ENCODE measurements around the gene TAOK3. TPM values are rescaled to one million over a fixed set of nuclear protein-coding genes. Genes with fewer than 3 reads are reported as not detected.

Gene TAOK3
- total and polyA plus RNA-seq, 4 donors: 19.9 to 54.5 (median 37.7) TPM

- no peak overlapping the region for H3K4me3 ChIP-seq
Observed at GRCh38 chr12:118102070-118102469, 270.6 kb downstream of the TAOK3 start.

GRCh38 chr12:118101051-118101450 lies 271.7 kb downstream of the TAOK3 start:
- H3K4me3 ChIP-seq: no peak overlapping the region
- no peaks in the 10 kb centered on the region for H3K27me3 ChIP-seq (ENCODE audit: control insufficient read depth in 3 of 3, insufficient read depth in 3 of 3, low read length in 2 of 3)
- TF ChIP-seq, protein P1, sequence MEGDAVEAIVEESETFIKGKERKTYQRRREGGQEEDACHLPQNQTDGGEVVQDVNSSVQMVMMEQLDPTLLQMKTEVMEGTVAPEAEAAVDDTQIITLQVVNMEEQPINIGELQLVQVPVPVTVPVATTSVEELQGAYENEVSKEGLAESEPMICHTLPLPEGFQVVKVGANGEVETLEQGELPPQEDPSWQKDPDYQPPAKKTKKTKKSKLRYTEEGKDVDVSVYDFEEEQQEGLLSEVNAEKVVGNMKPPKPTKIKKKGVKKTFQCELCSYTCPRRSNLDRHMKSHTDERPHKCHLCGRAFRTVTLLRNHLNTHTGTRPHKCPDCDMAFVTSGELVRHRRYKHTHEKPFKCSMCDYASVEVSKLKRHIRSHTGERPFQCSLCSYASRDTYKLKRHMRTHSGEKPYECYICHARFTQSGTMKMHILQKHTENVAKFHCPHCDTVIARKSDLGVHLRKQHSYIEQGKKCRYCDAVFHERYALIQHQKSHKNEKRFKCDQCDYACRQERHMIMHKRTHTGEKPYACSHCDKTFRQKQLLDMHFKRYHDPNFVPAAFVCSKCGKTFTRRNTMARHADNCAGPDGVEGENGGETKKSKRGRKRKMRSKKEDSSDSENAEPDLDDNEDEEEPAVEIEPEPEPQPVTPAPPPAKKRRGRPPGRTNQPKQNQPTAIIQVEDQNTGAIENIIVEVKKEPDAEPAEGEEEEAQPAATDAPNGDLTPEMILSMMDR (IDR thresholded peaks at IDR 0.05; ENCODE audit: control extremely low read depth, extremely low read depth): no peak
- no peak for ATAC-seq (ENCODE audit: insufficient read depth, low FRiP score)
- no peak for DNase-seq
- H3K9me3 ChIP-seq (ENCODE audit: control insufficient read depth in 4 of 4, insufficient read depth in 3 of 4, low read length in 3 of 4): no peaks in the 10 kb centered on the region
- H3K36me3 ChIP-seq (ENCODE audit: control insufficient read depth in 4 of 4, insufficient read depth in 4 of 4, low read length in 4 of 4): no peaks in the 10 kb centered on the region
- WGBS, 2 donors: 94 to 97% methylated on average over 3 of the region's 3 CpGs
- H3K9ac ChIP-seq (ENCODE audit: insufficient read depth in 1 of 2, low read length in 2 of 2): no peak overlapping the region
- peaks cover 0 to 7% (median 0%) of the 10 kb centered on the region in 5 donors for H3K4me1 ChIP-seq (ENCODE audit: control insufficient read depth in 5 of 5, insufficient read depth in 5 of 5, low read length in 5 of 5)
- no peak overlapping the region for H3K27ac ChIP-seq (ENCODE audit: low read depth in 1 of 2, low read length in 1 of 2)

More at GRCh38 chr12:118102070-118102469, 270.6 kb downstream of the TAOK3 start:
- TF ChIP-seq, protein P1 (IDR thresholded peaks at IDR 0.05; ENCODE audit: control extremely low read depth, extremely low read depth): no peak
- Histone ChIP-seq H3K4me1 (ENCODE audit: control insufficient read depth in 5 of 5, insufficient read depth in 5 of 5, low read length in 5 of 5) (peaks cover 0 to 7% (median 0%) of the 10 kb centered on the region in 5 donors), H3K27me3 (ENCODE audit: control insufficient read depth in 3 of 3, insufficient read depth in 3 of 3, low read length in 2 of 3) (no peaks in the 10 kb centered on the region), H3K9me3 (ENCODE audit: control insufficient read depth in 4 of 4, insufficient read depth in 3 of 4, low read length in 3 of 4) (no peaks in the 10 kb centered on the region), H3K27ac (ENCODE audit: low read depth in 1 of 2, low read length in 1 of 2) (no peak overlapping the region), H3K9ac (ENCODE audit: insufficient read depth in 1 of 2, low read length in 2 of 2) (no peak overlapping the region), H3K36me3 (ENCODE audit: control insufficient read depth in 4 of 4, insufficient read depth in 4 of 4, low read length in 4 of 4) (no peaks in the 10 kb centered on the region)
- ATAC-seq (ENCODE audit: insufficient read depth, low FRiP score): no peak
- 80 to 84% methylated on average over 6 of the region's 6 CpGs for WGBS, 2 donors
- DNase-seq: no peak

Other genes with a start within 250 kb of the TAOK3 start
- 100 to 1,000 TPM; 141 to 193 TPM for gene PEBP1, start 236.8 kb downstream of the TAOK3 start, total RNA-seq
- 100 to 1,000 TPM; 123 to 317 TPM for gene PEBP1, start 236.8 kb downstream of the TAOK3 start, polyA plus RNA-seq
- gene SUDS3, start 3.6 kb upstream of the TAOK3 start, total RNA-seq: 100 to 1,000 TPM in 1 of 2 donors, 10 to 100 TPM in 1; 23.0 to 106 TPM
- gene SUDS3, start 3.6 kb upstream of the TAOK3 start, polyA plus RNA-seq: 10 to 100 TPM; 10.9 to 12.5 TPM

Data from lung (tissue), 12 donors.